Trophoblast cell (in vitro differentiated cells and primary cell): Measurements from ENCODE around the gene RAD23A.
A peak's percentile ranks its signal among the peaks of the same experiment; 100 is the strongest.

ENCODE experiments used
- DNase-seq, 2 donors: peaks; one replicate each; pipeline ENCODE4 v3.0.0-alpha.2; 2016
- H2AFZ ChIP-seq: 2 replicates; pipeline ENCODE4 v1.6.1; 2013; ENCODE audit warnings: low read length, moderate library complexity, mild to moderate bottlenecking; ENCODE audit not compliant: insufficient read depth, poor library complexity
- H2AK5ac ChIP-seq: 2 replicates; pipeline ENCODE4 v1.6.1; 2013; ENCODE audit warnings: mild to moderate bottlenecking, low read length
- H2BK120ac ChIP-seq: 2 replicates; pipeline ENCODE4 v1.6.1; 2013; ENCODE audit warnings: low read length, mild to moderate bottlenecking, moderate library complexity; ENCODE audit not compliant: insufficient read depth, poor library complexity
- H2BK12ac ChIP-seq: 2 replicates; pipeline ENCODE4 v1.6.1; 2013; ENCODE audit warnings: mild to moderate bottlenecking, low read length, moderate library complexity
- H2BK5ac ChIP-seq: 2 replicates; pipeline ENCODE4 v1.6.1; 2013; ENCODE audit warnings: low read length, low read depth, moderate library complexity, mild to moderate bottlenecking; ENCODE audit not compliant: poor library complexity
- H3K14ac ChIP-seq: 2 replicates; pipeline ENCODE4 v1.6.1; 2013; ENCODE audit warnings: mild to moderate bottlenecking, low read length
- H3K18ac ChIP-seq: 2 replicates; pipeline ENCODE4 v1.6.1; 2013; ENCODE audit warnings: mild to moderate bottlenecking, low read length
- H3K23ac ChIP-seq: 2 replicates; pipeline ENCODE4 v1.6.1; 2013; ENCODE audit warnings: low read length
- H3K27ac ChIP-seq: 2 replicates; pipeline ENCODE4 v1.5.1; 2013; ENCODE audit warnings: low read depth, mild to moderate bottlenecking, inconsistent platforms, low read length, moderate library complexity
- H3K27me3 ChIP-seq: 2 replicates; pipeline ENCODE4 v1.6.1; 2013; ENCODE audit warnings: inconsistent platforms, mild to moderate bottlenecking, low read length, moderate library complexity; ENCODE audit not compliant: insufficient read depth
- H3K36me3 ChIP-seq, 2 experiments: 1 replicate in 1 of 2; 2 replicates in 1 of 2; pipeline ENCODE4 v1.6.1; 2013; ENCODE audit warnings: low read length in 2 of 2, mild to moderate bottlenecking in 2 of 2, moderate library complexity in 1 of 2; ENCODE audit not compliant: insufficient read depth in 2 of 2, control insufficient read depth in 1 of 2
- H3K4ac ChIP-seq: 2 replicates; pipeline ENCODE4 v1.6.1; 2013; ENCODE audit warnings: low read depth, mild to moderate bottlenecking, low read length, moderate library complexity
- H3K4me1 ChIP-seq, 2 experiments: 1 replicate in 1 of 2; 2 replicates in 1 of 2; pipeline ENCODE4 v1.6.1; 2013; ENCODE audit warnings: low read length in 2 of 2, mild to moderate bottlenecking in 2 of 2, moderate library complexity in 1 of 2; ENCODE audit not compliant: insufficient read depth in 2 of 2, control insufficient read depth in 1 of 2
- H3K4me2 ChIP-seq: 2 replicates; pipeline ENCODE4 v1.6.1; 2013; ENCODE audit warnings: inconsistent platforms, mild to moderate bottlenecking, low read length, moderate library complexity
- H3K4me3 ChIP-seq: 2 replicates; pipeline ENCODE4 v1.5.1; 2013; ENCODE audit warnings: mild to moderate bottlenecking, low read depth, low read length, inconsistent platforms
- H3K79me1 ChIP-seq: one replicate; pipeline ENCODE4 v1.6.1; 2013; ENCODE audit warnings: low read length
- H3K79me2 ChIP-seq: 2 replicates; pipeline ENCODE4 v1.6.1; 2013; ENCODE audit warnings: low read length, mild to moderate bottlenecking; ENCODE audit not compliant: control insufficient read depth, insufficient read depth, poor library complexity
- H3K9ac ChIP-seq: 2 replicates; pipeline ENCODE4 v1.6.1; 2013; ENCODE audit warnings: mild to moderate bottlenecking, low read length
- H3K9me3 ChIP-seq: 2 replicates; pipeline ENCODE4 v1.6.1; 2013; ENCODE audit warnings: low read depth, mild to moderate bottlenecking, control low read depth, inconsistent platforms, low read length; ENCODE audit not compliant: insufficient read depth
- H4K12ac ChIP-seq: 2 replicates; pipeline ENCODE4 v1.6.1; 2013; ENCODE audit warnings: low read depth, mild to moderate bottlenecking, low read length, moderate library complexity
- H4K8ac ChIP-seq: 2 replicates; pipeline ENCODE4 v1.6.1; 2013; ENCODE audit warnings: low read depth, mild to moderate bottlenecking, low read length, moderate library complexity
- H4K91ac ChIP-seq: one replicate; pipeline ENCODE4 v1.6.1; 2013; ENCODE audit warnings: low read depth, mild to moderate bottlenecking, low read length, moderate library complexity
- WGBS: extraction: QIAGEN DNeasy Blood & Tissue Kit; methylation state at CpG from one replicate; pipeline ENCODE4 v1.1.7; 2013; ENCODE audit warnings: missing lambda C conversion rate; ENCODE audit not compliant: insufficient read length, insufficient coverage; ENCODE audit errors: extremely low coverage; 5-methylcytosine and 5-hydroxymethylcytosine counted together

Gene RAD23A

DNA sequence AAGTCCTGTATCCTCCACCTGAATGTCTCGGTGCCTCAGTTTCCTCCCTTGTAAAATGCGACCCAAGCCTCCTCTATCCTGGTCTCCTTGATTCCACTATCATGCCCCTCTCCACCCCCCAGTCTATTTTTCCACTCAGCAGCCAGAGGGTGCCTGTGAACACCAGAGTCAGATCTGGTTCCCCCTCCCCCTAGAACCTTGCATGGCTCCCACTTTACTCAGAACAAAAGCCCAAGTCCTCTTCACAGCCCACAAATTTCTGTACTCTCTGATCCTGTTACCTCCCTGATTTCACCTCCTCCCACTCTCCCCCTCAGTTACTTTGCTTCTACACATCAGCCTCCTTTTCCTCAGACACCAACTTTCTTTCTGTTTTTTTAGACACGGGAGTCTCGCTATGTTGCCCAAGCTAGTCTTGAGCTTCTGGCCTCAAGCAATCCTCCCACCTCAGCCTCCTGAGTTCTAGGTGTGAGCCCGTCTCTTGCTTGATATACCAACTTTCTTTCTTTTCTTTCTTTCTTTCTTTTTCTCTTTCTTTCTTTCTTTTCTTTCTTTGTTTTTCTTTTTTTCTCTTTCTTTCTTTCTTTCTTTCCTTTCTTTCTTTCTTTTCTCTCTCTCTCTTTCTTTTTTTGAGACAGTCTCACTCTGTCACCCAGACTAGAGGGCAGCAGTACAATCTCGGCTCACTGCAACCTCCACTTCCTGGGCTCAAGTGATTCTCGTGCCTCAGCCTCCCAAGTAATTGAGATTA is 24.6 kb downstream of the RAD23A start:
- Histone ChIP-seq H3K9me3 (no peaks in the 10 kb centered on the region), H3K27me3 (peaks cover 2% of the 10 kb centered on the region), H3K4me1 (peaks cover under 1% of the 10 kb centered on the region in 2 experiments), H2AK5ac (no peak overlapping the region), H2BK5ac (no peak overlapping the region), H2AFZ (no peak overlapping the region), H3K79me1 (peaks cover 3% of the 10 kb centered on the region), H3K4me2 (no peak overlapping the region), H3K4ac (no peak overlapping the region), H3K18ac (no peak overlapping the region), H4K91ac (no peak overlapping the region), H4K8ac (no peak overlapping the region), H3K36me3 (no peaks in the 10 kb centered on the region), H3K4me3 (no peak overlapping the region), H2BK120ac (no peak overlapping the region), H3K79me2 (no peaks in the 10 kb centered on the region), H3K23ac (no peak overlapping the region), H2BK12ac (no peak overlapping the region), H3K27ac (no peak overlapping the region), H4K12ac (no peak overlapping the region), H3K14ac (no peak overlapping the region), H3K9ac (no peak overlapping the region)
- no CpG with 5 or more reads among the region's 7 CpGs for WGBS
- DNase-seq: no peak

DNA sequence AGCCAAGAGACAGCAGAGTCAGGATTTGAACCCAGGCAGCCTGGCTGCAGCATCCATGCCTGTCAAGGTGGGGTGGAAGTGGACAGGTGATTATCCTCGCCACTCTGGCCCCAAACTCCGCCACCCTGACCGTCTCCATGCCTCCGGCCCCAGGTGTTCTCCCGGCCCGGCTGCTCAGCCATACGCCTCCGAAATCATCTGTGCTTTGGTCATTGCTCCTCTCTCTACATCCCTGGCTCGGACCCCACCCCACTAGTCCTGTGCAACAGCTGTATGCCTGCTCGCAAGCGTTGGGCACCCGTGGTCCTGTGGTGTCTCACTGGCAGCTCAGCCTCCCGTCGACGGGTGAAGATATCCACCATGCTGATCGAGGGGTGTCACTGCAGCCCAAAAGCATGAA is 27.6 kb downstream of the RAD23A start:
- Histone ChIP-seq H3K9me3 (peaks cover 3% of the 10 kb centered on the region), H4K91ac (no peak overlapping the region), H3K23ac (no peak overlapping the region), H2AK5ac (no peak overlapping the region), H3K79me2 (no peaks in the 10 kb centered on the region), H3K9ac (peak overlapping the region; percentile 22), H3K4me3 (peak overlapping the region; percentile 44), H2AFZ (no peak overlapping the region), H3K4ac (no peak overlapping the region), H3K36me3 (no peaks in the 10 kb centered on the region), H3K14ac (no peak overlapping the region), H3K18ac (no peak overlapping the region), H3K4me2 (no peak overlapping the region), H2BK5ac (no peak overlapping the region), H2BK120ac (no peak overlapping the region), H4K12ac (no peak overlapping the region), H2BK12ac (no peak overlapping the region), H3K4me1 (no peaks in the 10 kb centered on the region), H4K8ac (no peak overlapping the region), H3K27me3 (peaks cover 2% of the 10 kb centered on the region), H3K27ac (no peak overlapping the region), H3K79me1 (no peaks in the 10 kb centered on the region)
- WGBS: no CpG with 5 or more reads among the region's 16 CpGs
- DNase-seq: no peak

DNA sequence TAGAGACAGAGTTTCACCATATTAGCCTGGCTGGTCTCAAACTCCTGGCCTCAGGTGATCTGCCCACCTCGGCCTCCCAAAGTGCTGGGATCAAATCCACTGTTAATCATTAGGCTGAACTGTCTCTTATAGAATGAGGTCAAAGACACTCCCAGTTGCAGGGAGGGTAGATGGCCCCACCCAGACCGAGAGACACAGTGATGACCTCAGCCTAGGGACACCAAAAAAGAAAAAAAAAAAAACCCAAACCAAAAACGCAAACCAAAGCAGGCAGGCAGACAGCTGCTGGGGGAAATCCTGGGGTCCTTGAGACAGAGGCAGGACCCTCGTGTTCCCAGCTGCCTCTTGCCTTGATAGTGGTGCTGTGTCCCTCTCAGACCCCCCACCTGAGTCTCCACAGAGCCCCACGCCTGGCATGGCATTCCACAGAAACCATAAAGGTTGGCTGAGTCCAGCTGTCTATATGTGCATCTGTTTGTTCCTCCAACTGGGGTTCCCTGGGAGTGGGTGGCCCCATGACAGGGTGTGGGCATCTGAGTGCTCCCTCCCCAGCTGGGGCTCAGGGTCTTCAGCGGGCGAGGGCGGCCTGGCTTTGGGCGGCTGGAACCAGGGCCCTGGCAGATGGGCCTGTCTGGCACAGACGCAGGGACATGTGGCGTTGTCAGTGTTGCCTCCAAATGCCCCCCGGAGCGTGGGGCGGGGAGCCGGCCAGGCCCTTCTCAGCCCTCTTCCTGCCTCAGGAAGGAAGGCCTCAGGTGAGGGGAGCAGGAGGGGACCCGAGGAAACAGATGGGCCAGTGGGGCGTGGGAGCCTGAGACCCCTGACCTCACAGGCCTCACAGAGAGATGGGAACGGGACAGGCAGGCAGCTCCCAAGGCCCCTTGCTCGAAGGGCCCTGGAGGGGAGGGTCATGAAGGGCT is 28.9 kb downstream of the RAD23A start:
- Histone ChIP-seq H3K79me1 (no peaks in the 10 kb centered on the region), H2AK5ac (no peak overlapping the region), H3K27me3 (peaks cover 2% of the 10 kb centered on the region), H3K14ac (no peak overlapping the region), H2BK5ac (no peak overlapping the region), H3K9me3 (peaks cover 3% of the 10 kb centered on the region), H3K79me2 (no peaks in the 10 kb centered on the region), H4K12ac (no peak overlapping the region), H3K4ac (no peak overlapping the region), H3K27ac (no peak overlapping the region), H3K36me3 (no peaks in the 10 kb centered on the region), H4K91ac (no peak overlapping the region), H3K9ac (no peak overlapping the region), H2BK120ac (no peak overlapping the region), H2AFZ (no peak overlapping the region), H3K4me1 (no peaks in the 10 kb centered on the region), H3K18ac (no peak overlapping the region), H4K8ac (no peak overlapping the region), H3K4me3 (no peak overlapping the region), H3K4me2 (no peak overlapping the region), H3K23ac (no peak overlapping the region), H2BK12ac (no peak overlapping the region)
- no CpG with 5 or more reads among the region's 19 CpGs for WGBS
- no peak for DNase-seq

DNA sequence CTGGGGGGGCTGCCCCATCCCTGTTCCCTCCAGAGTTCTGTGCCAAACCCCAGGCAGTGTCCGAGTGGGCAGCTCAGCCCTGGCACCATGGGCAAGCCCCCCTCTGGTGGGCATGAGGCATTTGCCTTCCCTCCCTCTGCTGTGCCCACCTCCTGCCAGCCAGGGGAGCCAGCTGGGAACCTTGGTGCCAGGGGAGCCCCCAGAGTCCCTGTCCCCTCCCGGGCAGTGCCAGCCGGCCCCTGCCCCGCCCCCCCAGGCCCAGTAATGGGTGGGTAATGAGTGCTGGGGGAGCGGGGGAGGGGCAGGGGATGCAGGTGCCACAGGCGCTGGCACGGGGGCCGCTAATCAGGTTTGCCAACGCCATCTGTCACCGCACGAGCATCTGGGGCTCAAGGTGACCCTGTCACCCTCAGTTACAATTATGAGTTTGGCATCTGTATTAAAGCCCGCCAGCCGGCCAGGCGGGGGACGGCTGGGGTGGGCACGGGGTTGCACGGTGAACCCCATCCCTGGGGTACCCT is 29.6 kb downstream of the RAD23A start:
- no peak overlapping the region for H3K27ac ChIP-seq
- no peak for DNase-seq
- WGBS: no CpG with 5 or more reads among the region's 17 CpGs
- H4K12ac ChIP-seq: no peak overlapping the region
- peaks cover 2% of the 10 kb centered on the region for H3K27me3 ChIP-seq
- H3K4ac ChIP-seq: no peak overlapping the region
- no peak overlapping the region for H3K14ac ChIP-seq
- no peak overlapping the region for H2BK12ac ChIP-seq
- H3K18ac ChIP-seq: no peak overlapping the region
- no peak overlapping the region for H4K8ac ChIP-seq
- H3K4me2 ChIP-seq: no peak overlapping the region
- H3K23ac ChIP-seq: no peak overlapping the region
- no peak overlapping the region for H3K4me3 ChIP-seq
- no peak overlapping the region for H2BK120ac ChIP-seq
- no peaks in the 10 kb centered on the region for H3K4me1 ChIP-seq
- H2BK5ac ChIP-seq: no peak overlapping the region
- H3K9ac ChIP-seq: no peak overlapping the region
- H2AFZ ChIP-seq: no peak overlapping the region
- H3K79me1 ChIP-seq: no peaks in the 10 kb centered on the region
- no peak overlapping the region for H4K91ac ChIP-seq
- peaks cover 3% of the 10 kb centered on the region for H3K9me3 ChIP-seq
- H3K36me3 ChIP-seq: no peaks in the 10 kb centered on the region
- no peak overlapping the region for H2AK5ac ChIP-seq
- H3K79me2 ChIP-seq: no peaks in the 10 kb centered on the region
